ENCODE measurements around the gene CEP72. TPM values are rescaled to one million over a fixed set of nuclear protein-coding genes. Genes with fewer than 3 reads are reported as not detected.
A peak's percentile ranks its signal among the peaks of the same experiment; 100 is the strongest.

CEP72 gene
- total and polyA plus RNA-seq, 2 of the 13 experiments (the other 11 are each of a cell fraction or from before 2014, with no cell fraction given): 3.4 to 9.4 TPM

DNA sequence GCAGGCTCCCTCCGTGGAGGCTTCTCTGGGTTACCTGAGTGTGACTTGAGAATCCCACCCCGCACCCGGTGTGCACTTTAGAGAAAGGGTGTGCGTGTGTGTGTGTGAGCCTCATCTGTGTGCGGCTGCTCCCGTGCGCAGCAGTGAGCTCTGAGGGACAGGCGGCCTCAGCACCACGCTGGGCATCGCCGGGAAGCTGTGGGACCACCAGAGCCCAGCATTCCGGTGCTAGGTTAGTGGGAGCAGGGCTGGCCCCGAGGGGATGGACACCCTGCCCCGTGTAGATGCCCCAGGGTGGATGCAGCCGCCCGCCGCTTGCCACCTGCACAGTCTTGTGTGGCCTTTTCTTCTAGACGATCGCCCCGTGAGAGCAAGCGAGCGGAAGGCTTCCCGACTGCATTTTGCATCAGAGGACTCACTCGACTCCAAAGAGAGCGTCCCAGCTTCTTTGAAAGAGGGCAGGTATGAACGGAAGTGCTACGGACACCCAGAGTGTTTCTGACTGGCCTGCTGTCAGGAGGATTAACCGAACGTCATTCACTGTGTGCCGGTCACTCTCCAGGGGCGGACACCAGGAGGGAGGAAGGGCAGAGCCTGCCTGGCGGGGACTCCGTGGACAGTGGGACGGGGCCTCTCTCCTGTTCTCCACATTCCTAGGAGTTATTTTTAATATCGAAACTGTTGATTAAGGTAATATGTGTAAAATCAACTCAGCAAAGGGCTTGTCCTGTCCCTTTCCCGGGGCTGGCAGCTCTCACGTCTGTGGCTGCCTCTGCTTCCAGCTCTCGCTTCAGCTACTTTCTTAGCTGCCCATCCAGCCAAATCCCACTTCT, 12.2 kb downstream of the CEP72 start:
- H3K27ac ChIP-seq (ENCODE audit: extremely low read length, insufficient read depth, low read length): no peak overlapping the region
- ATAC-seq: no peak
- peaks cover 20% of the 10 kb centered on the region for H3K4me1 ChIP-seq (ENCODE audit: insufficient read depth, low read length)
- 97% methylated on average over 22 of the region's 38 CpGs for WGBS (ENCODE audit: low lambda C conversion rate)
- no peak overlapping the region for H2AFZ ChIP-seq (ENCODE audit: low read length)
- peaks cover 15 to 82% of the 10 kb centered on the region in 2 experiments; a peak in 4 of 5 replicates for H3K36me3 ChIP-seq (replicated peaks in 1 of 2; ENCODE audit: control insufficient read depth in 1 of 2, insufficient read depth in 2 of 2, low read length in 2 of 2)
- no peak overlapping the region for H3K9ac ChIP-seq (ENCODE audit: insufficient read depth, low read depth, low read length)
- intact Hi-C loops (cut with micrococcal nuclease; ENCODE audit: unreplicated experiment) (no loop called here), in situ Hi-C loops (cut with HindIII; ENCODE audit: extremely low pct_ligation_motif_present, low pct_unique_long_range_greater_than_20kb) (no loop called here)
- ChIA-PET POLR2A (no interaction called here), CTCF (ENCODE audit: low intra/inter-chr PET ratio, low total read pairs) (no interaction called here)
- H3K4me2 ChIP-seq (ENCODE audit: low read depth, low read length): no peak overlapping the region
- TF ChIP-seq HOXA9 (CRISPR knock-in tag; IDR thresholded peaks at IDR 0.05; ENCODE audit: borderline replicate concordance) (no peak), ZNF572 (CRISPR knock-in tag; IDR thresholded peaks at IDR 0.05) (no peak), ZBTB7B (CRISPR knock-in tag; IDR thresholded peaks at IDR 0.05) (no peak), AGO2 (optimal IDR thresholded peaks at IDR 0.05; ENCODE audit: low read depth, low read length) (peak; percentile 3)
- TF ChIP-seq, protein P1, sequence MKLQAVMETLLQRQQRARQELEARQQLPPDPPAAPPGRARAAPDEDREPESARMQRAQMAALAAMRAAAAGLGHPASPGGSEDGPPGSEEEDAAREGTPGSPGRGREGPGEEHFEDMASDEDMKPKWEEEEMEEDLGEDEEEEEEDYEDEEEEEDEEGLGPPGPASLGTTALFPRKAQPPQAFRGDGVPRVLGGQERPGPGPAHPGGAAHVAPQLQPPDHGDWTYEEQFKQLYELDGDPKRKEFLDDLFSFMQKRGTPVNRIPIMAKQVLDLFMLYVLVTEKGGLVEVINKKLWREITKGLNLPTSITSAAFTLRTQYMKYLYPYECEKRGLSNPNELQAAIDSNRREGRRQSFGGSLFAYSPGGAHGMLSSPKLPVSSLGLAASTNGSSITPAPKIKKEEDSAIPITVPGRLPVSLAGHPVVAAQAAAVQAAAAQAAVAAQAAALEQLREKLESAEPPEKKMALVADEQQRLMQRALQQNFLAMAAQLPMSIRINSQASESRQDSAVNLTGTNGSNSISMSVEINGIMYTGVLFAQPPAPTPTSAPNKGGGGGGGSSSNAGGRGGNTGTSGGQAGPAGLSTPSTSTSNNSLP (IDR thresholded peaks at IDR 0.05; ENCODE audit: low read depth, low read length): no peak
- FAIRE-seq: no peak
- H4K20me1 ChIP-seq (ENCODE audit: insufficient read depth, low read length): no peaks in the 10 kb centered on the region
- no peak overlapping the region for H3K4me3 ChIP-seq (replicated peaks in 1 of 3; ENCODE audit: insufficient read depth in 1 of 3, low read depth in 2 of 3, low read length in 3 of 3)
- no peaks in the 10 kb centered on the region for H3K79me2 ChIP-seq (ENCODE audit: insufficient read depth, low read length)
- H3K27me3 ChIP-seq (ENCODE audit: control insufficient read depth in 1 of 2, insufficient read depth in 2 of 2, low read length in 2 of 2): no peaks in the 10 kb centered on the region
- BruUV-seq (replicated peaks): no TSS peak
- DNase-seq (ENCODE audit: low spot score): no peak
- no peaks in the 10 kb centered on the region for H3K9me3 ChIP-seq (ENCODE audit: low read length)

DNA sequence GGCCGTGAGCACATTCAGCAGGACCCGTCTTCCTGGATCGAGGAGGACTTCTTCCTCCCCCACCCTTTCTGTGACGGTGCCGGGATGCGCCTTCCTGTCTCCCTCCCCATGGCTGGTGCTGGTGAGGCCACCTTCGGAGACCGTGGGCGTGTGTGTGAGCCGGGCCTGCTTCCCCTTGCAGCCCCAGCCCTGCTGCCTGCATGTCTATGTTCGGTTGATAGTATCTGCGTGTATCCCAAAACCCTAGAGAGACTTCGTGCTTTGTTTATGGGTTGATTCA, 12.8 kb downstream of the CEP72 start:
- ChIA-PET POLR2A (no interaction called here), CTCF (ENCODE audit: low intra/inter-chr PET ratio, low total read pairs) (no interaction called here)
- Histone ChIP-seq H2AFZ (ENCODE audit: low read length) (no peak overlapping the region), H3K36me3 (replicated peaks in 1 of 2; ENCODE audit: control insufficient read depth in 1 of 2, insufficient read depth in 2 of 2, low read length in 2 of 2) (peaks cover 13 to 77% of the 10 kb centered on the region in 2 experiments; a peak in 4 of 5 replicates), H3K4me2 (ENCODE audit: low read depth, low read length) (no peak overlapping the region), H3K9ac (ENCODE audit: insufficient read depth, low read depth, low read length) (no peak overlapping the region), H4K20me1 (ENCODE audit: insufficient read depth, low read length) (no peaks in the 10 kb centered on the region), H3K9me3 (ENCODE audit: low read length) (no peaks in the 10 kb centered on the region), H3K79me2 (ENCODE audit: insufficient read depth, low read length) (no peaks in the 10 kb centered on the region), H3K27me3 (ENCODE audit: control insufficient read depth in 1 of 2, insufficient read depth in 2 of 2, low read length in 2 of 2) (no peaks in the 10 kb centered on the region), H3K4me3 (replicated peaks in 1 of 3; ENCODE audit: insufficient read depth in 1 of 3, low read depth in 2 of 3, low read length in 3 of 3) (no peak overlapping the region), H3K27ac (ENCODE audit: extremely low read length, insufficient read depth, low read length) (no peak overlapping the region), H3K4me1 (ENCODE audit: insufficient read depth, low read length) (peaks cover 16% of the 10 kb centered on the region)
- intact Hi-C loops (cut with micrococcal nuclease; ENCODE audit: unreplicated experiment) (no loop called here), in situ Hi-C loops (cut with HindIII; ENCODE audit: extremely low pct_ligation_motif_present, low pct_unique_long_range_greater_than_20kb) (no loop called here)
- 98% methylated on average over 13 of the region's 13 CpGs for WGBS (ENCODE audit: low lambda C conversion rate)
- TF ChIP-seq, protein P2, sequence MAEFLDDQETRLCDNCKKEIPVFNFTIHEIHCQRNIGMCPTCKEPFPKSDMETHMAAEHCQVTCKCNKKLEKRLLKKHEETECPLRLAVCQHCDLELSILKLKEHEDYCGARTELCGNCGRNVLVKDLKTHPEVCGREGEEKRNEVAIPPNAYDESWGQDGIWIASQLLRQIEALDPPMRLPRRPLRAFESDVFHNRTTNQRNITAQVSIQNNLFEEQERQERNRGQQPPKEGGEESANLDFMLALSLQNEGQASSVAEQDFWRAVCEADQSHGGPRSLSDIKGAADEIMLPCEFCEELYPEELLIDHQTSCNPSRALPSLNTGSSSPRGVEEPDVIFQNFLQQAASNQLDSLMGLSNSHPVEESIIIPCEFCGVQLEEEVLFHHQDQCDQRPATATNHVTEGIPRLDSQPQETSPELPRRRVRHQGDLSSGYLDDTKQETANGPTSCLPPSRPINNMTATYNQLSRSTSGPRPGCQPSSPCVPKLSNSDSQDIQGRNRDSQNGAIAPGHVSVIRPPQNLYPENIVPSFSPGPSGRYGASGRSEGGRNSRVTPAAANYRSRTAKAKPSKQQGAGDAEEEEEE (CRISPR knock-in tag; IDR thresholded peaks at IDR 0.05; ENCODE audit: borderline replicate concordance): no peak
- ATAC-seq (no peak), FAIRE-seq (no peak), DNase-seq (ENCODE audit: low spot score) (no peak)
- BruUV-seq (replicated peaks): no TSS peak

Data from HepG2 (cell line).